Activated CD8-positive, alpha-beta memory T cell treated with anti-CD3 and anti-CD28 coated beads, Interleukin-2, amount 10 ng/mL, durations not matched to agents 7 days and 5 days (primary cell): ENCODE measurements around the gene TUT4. TPM values are rescaled to one million over a fixed set of nuclear protein-coding genes. Genes with fewer than 3 reads are reported as not detected.

Experiments
- ATAC-seq: fragments of 150-1000 bp; cut with Tn5 transposase; one replicate; pipeline ENCODE4 v1.10.0; 2021; ENCODE audit warnings: moderate library complexity
- CTCF ChIA-PET: fragments of 350-600 bp; sonication (Branson Sonifier 250); formaldehyde crosslinking; loops from one replicate; lab custom pipeline; 2021; ENCODE audit warnings: antibody characterized with exemption; lab: Charles Lee
- DNase-seq: peaks from one replicate; pipeline ENCODE4 v3.0.0-alpha.2; 2020
- H3K27ac Mint-ChIP-seq: one replicate; pipeline ENCODE4 v1.8.0; 2021; ENCODE audit warnings: mild to moderate bottlenecking, mixed read lengths
- H3K27me3 Mint-ChIP-seq: one replicate; pipeline ENCODE4 v1.8.0; 2021; ENCODE audit warnings: mixed read lengths
- H3K36me3 Mint-ChIP-seq: one replicate; pipeline ENCODE4 v1.8.0; 2021; ENCODE audit warnings: mild to moderate bottlenecking, mixed read lengths
- H3K4me1 Mint-ChIP-seq: one replicate; pipeline ENCODE4 v1.8.0; 2021; ENCODE audit warnings: mixed read lengths
- H3K4me3 Mint-ChIP-seq: one replicate; pipeline ENCODE4 v1.8.0; 2021; ENCODE audit warnings: mild to moderate bottlenecking, moderate library complexity, mixed read lengths
- H3K9me3 Mint-ChIP-seq: one replicate; pipeline ENCODE4 v1.8.0; 2022; ENCODE audit warnings: low read depth, mixed read lengths
- total RNA-seq, 2 experiments: library from RNA; stranded (reverse); gene quantifications; one replicate each; pipeline ENCODE4 v1.2.3, GENCODE V29; 2021

Gene TUT4
- total RNA-seq, 2 experiments from 2014 or later, result 60.4 to 76.5 TPM

- Mint-ChIP-seq H3K4me1 (no peaks in the 10 kb centered on the region), H3K36me3 (peaks cover 22% of the 10 kb centered on the region), H3K27me3 (no peaks in the 10 kb centered on the region), H3K27ac (no peak overlapping the region), H3K4me3 (no peak overlapping the region), H3K9me3 (no peaks in the 10 kb centered on the region)
- ATAC-seq (no peak), DNase-seq (no peak)
- CTCF ChIA-PET, result interaction anchor here (0.6 to 1.2 kb wide), 2 partner anchors 10 to 62 kb away, joined by 3 read pairs; no protein-coding TSS in a partner anchor
Observed at GRCh38 chr1:52473039-52473438, 79.9 kb downstream of the TUT4 start.

- no peak overlapping the region for H3K4me3 Mint-ChIP-seq
- CTCF ChIA-PET, result interaction anchor here (1.2 kb wide), 1 partner anchor 11 kb away, joined by 3 read pairs; no protein-coding TSS in a partner anchor
- ATAC-seq (no peak), DNase-seq (no peak)
- H3K27me3 Mint-ChIP-seq, result no peaks in the 10 kb centered on the region
- no peaks in the 10 kb centered on the region for H3K9me3 Mint-ChIP-seq
- H3K36me3 Mint-ChIP-seq, result peaks cover 21% of the 10 kb centered on the region
- no peaks in the 10 kb centered on the region for H3K4me1 Mint-ChIP-seq
- no peak overlapping the region for H3K27ac Mint-ChIP-seq
Observed at GRCh38 chr1:52472384-52472783, 80.5 kb downstream of the TUT4 start.

GRCh38 chr1:52469108-52469507 is 83.8 kb downstream of the TUT4 start:
- no peaks in the 10 kb centered on the region for H3K27me3 Mint-ChIP-seq

GRCh38 chr1:52463891-52464290 is 89.0 kb downstream of the TUT4 start:
- no peak for DNase-seq
- Mint-ChIP-seq H3K27me3 (no peaks in the 10 kb centered on the region), H3K4me3 (no peak overlapping the region), H3K27ac (no peak overlapping the region), H3K4me1 (no peaks in the 10 kb centered on the region), H3K36me3 (peaks cover 7% of the 10 kb centered on the region), H3K9me3 (no peaks in the 10 kb centered on the region)
- CTCF ChIA-PET, result interaction anchor here (2.2 kb wide), 1 partner anchor 222 kb away, joined by 9 read pairs; no protein-coding TSS in a partner anchor
- ATAC-seq, result no peak

More at GRCh38 chr1:52469108-52469507, 83.8 kb downstream of the TUT4 start:
- no peak for ATAC-seq
- CTCF ChIA-PET, result no interaction called here
- Mint-ChIP-seq H3K36me3 (peaks cover 13% of the 10 kb centered on the region), H3K4me3 (no peak overlapping the region), H3K4me1 (no peaks in the 10 kb centered on the region), H3K27ac (no peak overlapping the region), H3K9me3 (no peaks in the 10 kb centered on the region)
- DNase-seq, result no peak

- Mint-ChIP-seq H3K4me1 (peaks cover 5% of the 10 kb centered on the region), H3K27ac (no peak overlapping the region), H3K36me3 (peaks cover 8% of the 10 kb centered on the region), H3K27me3 (no peaks in the 10 kb centered on the region), H3K9me3 (no peaks in the 10 kb centered on the region), H3K4me3 (no peak overlapping the region)
- ATAC-seq (no peak), DNase-seq (no peak)
- CTCF ChIA-PET, result interaction anchor here (0.6 kb wide), 1 partner anchor 33 kb away, joined by 3 read pairs; no protein-coding TSS in a partner anchor
Observed at GRCh38 chr1:52461821-52462220, 91.1 kb downstream of the TUT4 start.

- CTCF ChIA-PET, result interaction anchor here (1.0 to 1.1 kb wide), 2 partner anchors 21 to 57 kb away, joined by 3 read pairs; partner anchors contain the start of genes ORC1 and PRPF38A
- Mint-ChIP-seq H3K27ac (no peak overlapping the region), H3K27me3 (no peaks in the 10 kb centered on the region), H3K9me3 (no peaks in the 10 kb centered on the region), H3K4me1 (peaks cover 5% of the 10 kb centered on the region), H3K36me3 (peaks cover 10% of the 10 kb centered on the region), H3K4me3 (no peak overlapping the region)
- ATAC-seq (no peak), DNase-seq (no peak)
Observed at GRCh38 chr1:52460694-52461093, 92.2 kb downstream of the TUT4 start.

- no peak for ATAC-seq
- CTCF ChIA-PET, result no interaction called here
- no peak for DNase-seq
- Mint-ChIP-seq H3K36me3 (peaks cover 25% of the 10 kb centered on the region), H3K4me1 (peaks cover 5% of the 10 kb centered on the region), H3K9me3 (no peaks in the 10 kb centered on the region), H3K27me3 (no peaks in the 10 kb centered on the region), H3K27ac (no peak overlapping the region), H3K4me3 (no peak overlapping the region)
Observed at GRCh38 chr1:52455686-52456085, 97.2 kb downstream of the TUT4 start.

- Mint-ChIP-seq H3K9me3 (no peaks in the 10 kb centered on the region), H3K27ac (no peak overlapping the region), H3K27me3 (no peaks in the 10 kb centered on the region), H3K36me3 (peaks cover 25% of the 10 kb centered on the region), H3K4me1 (peaks cover 5% of the 10 kb centered on the region), H3K4me3 (no peak overlapping the region)
- no peak for ATAC-seq
- CTCF ChIA-PET, result no interaction called here
- DNase-seq, result no peak
Observed at GRCh38 chr1:52454779-52455178, 98.1 kb downstream of the TUT4 start.

- Mint-ChIP-seq H3K4me3 (no peak overlapping the region), H3K36me3 (peaks cover 25% of the 10 kb centered on the region), H3K9me3 (no peaks in the 10 kb centered on the region), H3K27ac (no peak overlapping the region), H3K27me3 (no peaks in the 10 kb centered on the region), H3K4me1 (peaks cover 5% of the 10 kb centered on the region)
- no peak for ATAC-seq
- CTCF ChIA-PET, result interaction anchor here (0.6 kb wide), 1 partner anchor 13 kb away, joined by 3 read pairs; no protein-coding TSS in a partner anchor
- no peak for DNase-seq
Observed at GRCh38 chr1:52454127-52454526, 98.8 kb downstream of the TUT4 start.

- no peaks in the 10 kb centered on the region for H3K9me3 Mint-ChIP-seq
- ATAC-seq (no peak), DNase-seq (no peak)
- H3K4me1 Mint-ChIP-seq, result no peaks in the 10 kb centered on the region
- no peak overlapping the region for H3K4me3 Mint-ChIP-seq
- H3K27me3 Mint-ChIP-seq, result no peaks in the 10 kb centered on the region
- CTCF ChIA-PET, result no interaction called here
- H3K36me3 Mint-ChIP-seq, result peaks cover 16% of the 10 kb centered on the region
- H3K27ac Mint-ChIP-seq, result no peak overlapping the region
Observed at GRCh38 chr1:52444463-52444862, 108.4 kb downstream of the TUT4 start.

- CTCF ChIA-PET, result interaction anchor here (1.6 kb wide), 1 partner anchor 36 kb away, joined by 3 read pairs; the partner anchor contains the start of genes ORC1 and PRPF38A
- Mint-ChIP-seq H3K27ac (no peak overlapping the region), H3K4me3 (no peak overlapping the region), H3K4me1 (no peaks in the 10 kb centered on the region), H3K36me3 (peaks cover 21% of the 10 kb centered on the region), H3K9me3 (no peaks in the 10 kb centered on the region), H3K27me3 (no peaks in the 10 kb centered on the region)
- ATAC-seq (no peak), DNase-seq (no peak)
Observed at GRCh38 chr1:52439976-52440375, 112.9 kb downstream of the TUT4 start.

- CTCF ChIA-PET, result no interaction called here
- Mint-ChIP-seq H3K9me3 (no peaks in the 10 kb centered on the region), H3K27me3 (no peaks in the 10 kb centered on the region), H3K4me3 (no peak overlapping the region), H3K36me3 (peaks cover 22% of the 10 kb centered on the region), H3K4me1 (no peaks in the 10 kb centered on the region), H3K27ac (no peak overlapping the region)
- DNase-seq (no peak), ATAC-seq (no peak)
Observed at GRCh38 chr1:52436817-52437216, 116.1 kb downstream of the TUT4 start.

GRCh38 chr1:52435650-52436049 is 117.2 kb downstream of the TUT4 start:
- H3K4me3 Mint-ChIP-seq, result no peak overlapping the region

GRCh38 chr1:52435211-52435610 is 117.7 kb downstream of the TUT4 start:
- ATAC-seq (no peak), DNase-seq (no peak)
- H3K4me3 Mint-ChIP-seq, result no peak overlapping the region
- CTCF ChIA-PET, result interaction anchor here (1.5 kb wide), 1 partner anchor 251 kb away, joined by 4 read pairs; no protein-coding TSS in a partner anchor
- no peaks in the 10 kb centered on the region for H3K4me1 Mint-ChIP-seq
- peaks cover 27% of the 10 kb centered on the region for H3K36me3 Mint-ChIP-seq
- no peak overlapping the region for H3K27ac Mint-ChIP-seq
- H3K27me3 Mint-ChIP-seq, result no peaks in the 10 kb centered on the region
- H3K9me3 Mint-ChIP-seq, result no peaks in the 10 kb centered on the region

More at GRCh38 chr1:52435650-52436049, 117.2 kb downstream of the TUT4 start:
- H3K36me3 Mint-ChIP-seq, result peaks cover 26% of the 10 kb centered on the region
- no peaks in the 10 kb centered on the region for H3K9me3 Mint-ChIP-seq
- no peaks in the 10 kb centered on the region for H3K4me1 Mint-ChIP-seq
- no peak for DNase-seq
- CTCF ChIA-PET, result interaction anchor here (1.5 kb wide), 1 partner anchor 251 kb away, joined by 4 read pairs; no protein-coding TSS in a partner anchor
- no peaks in the 10 kb centered on the region for H3K27me3 Mint-ChIP-seq
- H3K27ac Mint-ChIP-seq, result no peak overlapping the region
- no peak for ATAC-seq
